ENCODE measurements around the gene ADAMTSL1. TPM values are rescaled to one million over a fixed set of nuclear protein-coding genes. Genes with fewer than 3 reads are reported as not detected.

Gene ADAMTSL1
- total RNA-seq, 1 donor from 2014 or later = 12.3 TPM

- Histone ChIP-seq H3K9me3 (no peaks in the 10 kb centered on the region), H3K4me3 (no peak overlapping the region), H3K4me1 (peaks cover 0 to 10% of the 10 kb centered on the region in 2 donors), H3K27ac (no peak overlapping the region), H3K27me3 (no peaks in the 10 kb centered on the region), H3K36me3 (no peaks in the 10 kb centered on the region)
- intact Hi-C loops (cut with DNase I) = loop anchor here (5.0 kb wide), 1 partner anchor 43 kb away; no protein-coding TSS in a partner anchor
- TF ChIP-seq CTCF (IDR thresholded peaks at IDR 0.05) = no peak
- DNase-seq (ENCODE audit: low spot score in 2 of 2) = no peak
Observed at GRCh38 chr9:18499062-18499461, 25.1 kb downstream of the ADAMTSL1 start.

DNA sequence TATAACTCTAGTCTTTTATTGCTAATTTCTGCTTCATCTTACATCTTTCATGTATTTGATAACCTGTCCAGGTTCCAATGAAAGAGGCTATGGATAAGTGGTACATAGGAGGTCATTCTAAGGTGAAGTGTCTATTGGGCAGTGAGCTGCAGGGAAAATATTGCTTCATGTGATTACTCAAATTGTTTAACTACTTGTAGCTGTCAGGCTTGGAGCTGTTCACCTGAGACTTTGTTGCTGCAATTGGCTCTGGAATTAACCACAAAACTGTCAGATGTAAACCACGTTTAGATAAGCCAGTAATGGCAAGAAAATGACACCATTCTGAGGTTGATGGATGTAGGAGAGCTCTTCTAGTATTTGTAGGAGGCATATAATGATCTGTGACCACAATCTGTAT is 26.0 kb downstream of the ADAMTSL1 start:
- H3K9me3 ChIP-seq = no peaks in the 10 kb centered on the region
- intact Hi-C loops (cut with DNase I) = loop anchor here (5.0 kb wide), 1 partner anchor 42 kb away; no protein-coding TSS in a partner anchor
- H3K4me3 ChIP-seq = no peak overlapping the region
- peaks cover 0 to 9% of the 10 kb centered on the region in 2 donors for H3K4me1 ChIP-seq
- no peak for DNase-seq (ENCODE audit: low spot score in 2 of 2)
- no peaks in the 10 kb centered on the region for H3K36me3 ChIP-seq
- TF ChIP-seq CTCF (IDR thresholded peaks at IDR 0.05) = no peak
- no peaks in the 10 kb centered on the region for H3K27me3 ChIP-seq
- H3K27ac ChIP-seq = no peak overlapping the region

DNA sequence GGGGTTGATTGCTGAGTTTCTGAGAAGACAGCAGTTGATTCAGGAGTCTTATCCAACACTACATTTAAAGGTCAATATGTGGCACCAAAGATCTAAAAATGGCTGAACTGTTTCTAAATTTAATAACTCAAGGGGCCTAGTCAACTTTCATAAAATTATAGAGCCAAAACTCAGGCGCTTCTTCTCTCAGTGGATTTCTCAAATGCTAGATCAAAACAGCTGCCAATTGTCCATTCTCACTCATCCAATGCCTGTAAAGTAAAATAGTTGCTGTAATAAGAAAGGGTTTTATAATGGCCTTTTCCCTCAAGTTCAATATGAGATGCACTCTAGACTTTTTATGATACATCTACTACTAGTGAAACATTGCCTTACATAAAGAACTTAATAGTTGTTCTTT is 26.5 kb downstream of the ADAMTSL1 start:
- intact Hi-C loops (cut with DNase I) = no loop called here
- Histone ChIP-seq H3K4me3 (no peak overlapping the region), H3K27ac (no peak overlapping the region), H3K4me1 (peaks cover 0 to 9% of the 10 kb centered on the region in 2 donors), H3K9me3 (no peaks in the 10 kb centered on the region), H3K36me3 (no peaks in the 10 kb centered on the region), H3K27me3 (no peaks in the 10 kb centered on the region)
- no peak for TF ChIP-seq CTCF (IDR thresholded peaks at IDR 0.05)
- DNase-seq (ENCODE audit: low spot score in 2 of 2) = no peak

DNA sequence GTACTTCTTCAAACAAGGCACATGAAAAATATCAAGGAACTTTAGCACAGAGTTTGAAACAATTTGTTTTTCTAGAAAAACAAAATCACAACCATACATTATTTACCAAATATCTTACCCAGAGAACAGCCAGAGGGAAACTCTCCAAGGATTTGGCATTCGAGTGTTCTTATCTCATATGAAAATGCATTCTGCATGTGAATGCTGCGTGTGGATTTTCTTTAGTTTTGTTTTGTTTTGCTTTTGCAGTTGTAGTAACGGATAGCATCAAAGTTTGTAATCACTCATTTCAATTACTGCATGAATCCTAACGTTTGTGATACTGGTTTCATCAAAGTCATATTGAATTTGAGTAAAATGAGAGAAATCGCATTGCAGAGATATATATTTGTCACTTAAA is 28.0 kb downstream of the ADAMTSL1 start:
- DNase-seq (ENCODE audit: low spot score in 2 of 2) = no peak
- no peaks in the 10 kb centered on the region for H3K27me3 ChIP-seq
- no peaks in the 10 kb centered on the region for H3K9me3 ChIP-seq
- intact Hi-C loops (cut with DNase I) = no loop called here
- peak overlapping the region in 1 of 2 donors; percentile 8 for H3K4me3 ChIP-seq
- H3K4me1 ChIP-seq = peaks cover 0 to 7% of the 10 kb centered on the region in 2 donors
- no peak overlapping the region for H3K27ac ChIP-seq
- TF ChIP-seq CTCF (IDR thresholded peaks at IDR 0.05) = no peak
- H3K36me3 ChIP-seq = no peaks in the 10 kb centered on the region

GRCh38 chr9:18502546-18502945 is 28.6 kb downstream of the ADAMTSL1 start:
- no peak overlapping the region for H3K27ac ChIP-seq
- intact Hi-C loops (cut with DNase I) = no loop called here

More at GRCh38 chr9:18502546-18502945, 28.6 kb downstream of the ADAMTSL1 start:
- H3K4me1 ChIP-seq = peaks cover 0 to 2% of the 10 kb centered on the region in 2 donors
- no peaks in the 10 kb centered on the region for H3K27me3 ChIP-seq
- no peak for DNase-seq (ENCODE audit: low spot score in 2 of 2)
- H3K9me3 ChIP-seq = no peaks in the 10 kb centered on the region
- no peak overlapping the region for H3K4me3 ChIP-seq
- no peaks in the 10 kb centered on the region for H3K36me3 ChIP-seq
- no peak for TF ChIP-seq CTCF (IDR thresholded peaks at IDR 0.05)
